ENCODE results near the gene WDR90. TPM values are rescaled to one million over a fixed set of nuclear protein-coding genes. Genes with fewer than 3 reads are reported as not detected.
A peak's percentile ranks its signal among the peaks of the same experiment; 100 is the strongest.

WDR90 gene
- total and polyA plus RNA-seq, 2 of the 13 experiments (the other 11 are each of a cell fraction or from before 2014, with no cell fraction given) = 14.9 to 28.9 TPM

DNA sequence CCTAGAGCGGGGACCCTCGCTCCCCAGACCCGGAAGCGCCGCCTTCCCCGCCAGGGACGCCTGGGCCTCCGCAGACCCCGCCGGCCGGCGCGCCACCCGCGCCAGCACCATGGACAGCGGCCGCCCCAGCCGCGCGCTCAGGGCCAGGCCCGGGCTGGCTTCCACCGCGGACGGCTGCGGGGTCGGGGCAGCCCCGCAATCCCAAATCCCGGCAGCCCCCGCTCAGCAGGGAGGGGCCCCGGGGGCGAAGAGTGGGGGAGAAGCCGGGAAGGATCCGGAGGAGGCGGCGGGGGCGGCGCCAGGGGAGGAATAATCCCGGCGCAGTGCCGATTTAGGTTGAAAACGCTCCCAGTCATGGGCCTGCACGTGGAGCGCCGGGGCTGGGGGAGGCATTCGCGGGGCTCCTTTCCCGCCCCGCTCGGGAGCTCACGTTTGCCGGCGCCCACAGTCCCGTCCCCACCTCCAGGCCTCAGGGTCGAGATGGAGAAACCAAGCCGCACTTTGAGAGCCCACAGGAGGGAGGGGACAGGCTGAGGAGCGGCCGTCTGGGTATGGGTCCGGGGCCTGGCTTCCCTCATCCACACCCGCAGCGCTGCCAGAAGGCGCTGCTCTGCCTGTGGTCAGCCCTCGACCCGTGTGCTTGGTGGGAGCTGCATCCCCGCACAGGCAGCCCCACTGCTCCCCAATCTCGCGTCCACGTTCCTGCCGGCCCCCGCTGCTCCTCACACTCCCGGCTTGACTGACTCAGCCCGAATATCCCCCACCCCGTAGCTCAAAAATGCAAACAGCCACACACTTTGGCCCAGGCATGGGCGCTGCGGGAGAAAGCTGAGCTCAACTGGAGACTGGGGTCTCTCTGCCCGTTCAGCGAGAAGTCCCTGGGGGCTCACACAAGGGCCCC, 51.8 kb downstream of the WDR90 start (continued):
- TF ChIP-seq, protein P1, sequence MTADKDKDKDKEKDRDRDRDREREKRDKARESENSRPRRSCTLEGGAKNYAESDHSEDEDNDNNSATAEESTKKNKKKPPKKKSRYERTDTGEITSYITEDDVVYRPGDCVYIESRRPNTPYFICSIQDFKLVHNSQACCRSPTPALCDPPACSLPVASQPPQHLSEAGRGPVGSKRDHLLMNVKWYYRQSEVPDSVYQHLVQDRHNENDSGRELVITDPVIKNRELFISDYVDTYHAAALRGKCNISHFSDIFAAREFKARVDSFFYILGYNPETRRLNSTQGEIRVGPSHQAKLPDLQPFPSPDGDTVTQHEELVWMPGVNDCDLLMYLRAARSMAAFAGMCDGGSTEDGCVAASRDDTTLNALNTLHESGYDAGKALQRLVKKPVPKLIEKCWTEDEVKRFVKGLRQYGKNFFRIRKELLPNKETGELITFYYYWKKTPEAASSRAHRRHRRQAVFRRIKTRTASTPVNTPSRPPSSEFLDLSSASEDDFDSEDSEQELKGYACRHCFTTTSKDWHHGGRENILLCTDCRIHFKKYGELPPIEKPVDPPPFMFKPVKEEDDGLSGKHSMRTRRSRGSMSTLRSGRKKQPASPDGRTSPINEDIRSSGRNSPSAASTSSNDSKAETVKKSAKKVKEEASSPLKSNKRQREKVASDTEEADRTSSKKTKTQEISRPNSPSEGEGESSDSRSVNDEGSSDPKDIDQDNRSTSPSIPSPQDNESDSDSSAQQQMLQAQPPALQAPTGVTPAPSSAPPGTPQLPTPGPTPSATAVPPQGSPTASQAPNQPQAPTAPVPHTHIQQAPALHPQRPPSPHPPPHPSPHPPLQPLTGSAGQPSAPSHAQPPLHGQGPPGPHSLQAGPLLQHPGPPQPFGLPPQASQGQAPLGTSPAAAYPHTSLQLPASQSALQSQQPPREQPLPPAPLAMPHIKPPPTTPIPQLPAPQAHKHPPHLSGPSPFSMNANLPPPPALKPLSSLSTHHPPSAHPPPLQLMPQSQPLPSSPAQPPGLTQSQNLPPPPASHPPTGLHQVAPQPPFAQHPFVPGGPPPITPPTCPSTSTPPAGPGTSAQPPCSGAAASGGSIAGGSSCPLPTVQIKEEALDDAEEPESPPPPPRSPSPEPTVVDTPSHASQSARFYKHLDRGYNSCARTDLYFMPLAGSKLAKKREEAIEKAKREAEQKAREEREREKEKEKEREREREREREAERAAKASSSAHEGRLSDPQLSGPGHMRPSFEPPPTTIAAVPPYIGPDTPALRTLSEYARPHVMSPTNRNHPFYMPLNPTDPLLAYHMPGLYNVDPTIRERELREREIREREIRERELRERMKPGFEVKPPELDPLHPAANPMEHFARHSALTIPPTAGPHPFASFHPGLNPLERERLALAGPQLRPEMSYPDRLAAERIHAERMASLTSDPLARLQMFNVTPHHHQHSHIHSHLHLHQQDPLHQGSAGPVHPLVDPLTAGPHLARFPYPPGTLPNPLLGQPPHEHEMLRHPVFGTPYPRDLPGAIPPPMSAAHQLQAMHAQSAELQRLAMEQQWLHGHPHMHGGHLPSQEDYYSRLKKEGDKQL (CRISPR knock-in tag; IDR thresholded peaks at IDR 0.05; ENCODE audit: low read depth) = no peak
- TF ChIP-seq CHD2 (IDR thresholded peaks at IDR 0.05; ENCODE audit: low read depth, low read length) (no peak), ZNF441 (CRISPR knock-in tag; IDR thresholded peaks at IDR 0.05; ENCODE audit: borderline replicate concordance) (peak; percentile 88), MAFG (CRISPR knock-in tag; IDR thresholded peaks at IDR 0.05) (no peak), FOXK2 (IDR thresholded peaks at IDR 0.05) (no peak), SMARCE1 (IDR thresholded peaks at IDR 0.05; ENCODE audit: borderline replicate concordance) (no peak), CAMTA2 (CRISPR knock-in tag; IDR thresholded peaks at IDR 0.05; ENCODE audit: borderline replicate concordance) (no peak), JUN (CRISPR knock-in tag; IDR thresholded peaks at IDR 0.05) (no peak), ZNF24 (IDR thresholded peaks at IDR 0.05) (no peak), ZNF333 (CRISPR knock-in tag; IDR thresholded peaks at IDR 0.05; ENCODE audit: borderline replicate concordance) (no peak), SRY (CRISPR knock-in tag; IDR thresholded peaks at IDR 0.05) (peak; percentile 86; the same call in 1 of the 2 replicates), RFX1 (IDR thresholded peaks at IDR 0.05) (no peak), ZNF382 (CRISPR knock-in tag; IDR thresholded peaks at IDR 0.05; ENCODE audit: borderline replicate concordance) (no peak), RBFOX2 (IDR thresholded peaks at IDR 0.05; ENCODE audit: low read depth, low read length) (no peak), ZFP41 (CRISPR knock-in tag; IDR thresholded peaks at IDR 0.05; ENCODE audit: borderline replicate concordance) (no peak)
- TF ChIP-seq, protein P2, sequence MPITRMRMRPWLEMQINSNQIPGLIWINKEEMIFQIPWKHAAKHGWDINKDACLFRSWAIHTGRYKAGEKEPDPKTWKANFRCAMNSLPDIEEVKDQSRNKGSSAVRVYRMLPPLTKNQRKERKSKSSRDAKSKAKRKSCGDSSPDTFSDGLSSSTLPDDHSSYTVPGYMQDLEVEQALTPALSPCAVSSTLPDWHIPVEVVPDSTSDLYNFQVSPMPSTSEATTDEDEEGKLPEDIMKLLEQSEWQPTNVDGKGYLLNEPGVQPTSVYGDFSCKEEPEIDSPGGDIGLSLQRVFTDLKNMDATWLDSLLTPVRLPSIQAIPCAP (CRISPR knock-in tag; IDR thresholded peaks at IDR 0.05; ENCODE audit: low read depth) = no peak
- TF ChIP-seq, protein P3, sequence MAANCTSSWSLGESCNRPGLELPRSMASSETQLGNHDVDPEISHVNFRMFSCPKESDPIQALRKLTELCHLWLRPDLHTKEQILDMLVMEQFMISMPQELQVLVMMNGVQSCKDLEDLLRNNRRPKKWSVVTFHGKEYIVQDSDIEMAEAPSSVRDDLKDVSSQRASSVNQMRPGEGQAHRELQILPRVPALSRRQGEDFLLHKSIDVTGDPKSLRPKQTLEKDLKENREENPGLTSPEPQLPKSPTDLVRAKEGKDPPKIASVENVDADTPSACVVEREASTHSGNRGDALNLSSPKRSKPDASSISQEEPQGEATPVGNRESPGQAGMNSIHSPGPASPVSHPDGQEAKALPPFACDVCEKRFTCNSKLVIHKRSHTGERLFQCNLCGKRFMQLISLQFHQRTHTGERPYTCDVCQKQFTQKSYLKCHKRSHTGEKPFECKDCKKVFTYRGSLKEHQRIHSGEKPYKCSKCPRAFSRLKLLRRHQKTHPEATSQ (CRISPR knock-in tag; IDR thresholded peaks at IDR 0.05; ENCODE audit: borderline replicate concordance) = no peak
- TF ChIP-seq, protein P4, sequence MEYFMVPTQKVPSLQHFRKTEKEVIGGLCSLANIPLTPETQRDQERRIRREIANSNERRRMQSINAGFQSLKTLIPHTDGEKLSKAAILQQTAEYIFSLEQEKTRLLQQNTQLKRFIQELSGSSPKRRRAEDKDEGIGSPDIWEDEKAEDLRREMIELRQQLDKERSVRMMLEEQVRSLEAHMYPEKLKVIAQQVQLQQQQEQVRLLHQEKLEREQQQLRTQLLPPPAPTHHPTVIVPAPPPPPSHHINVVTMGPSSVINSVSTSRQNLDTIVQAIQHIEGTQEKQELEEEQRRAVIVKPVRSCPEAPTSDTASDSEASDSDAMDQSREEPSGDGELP (IDR thresholded peaks at IDR 0.05; ENCODE audit: borderline replicate concordance, low read depth) = no peak
- TF ChIP-seq, protein P5, sequence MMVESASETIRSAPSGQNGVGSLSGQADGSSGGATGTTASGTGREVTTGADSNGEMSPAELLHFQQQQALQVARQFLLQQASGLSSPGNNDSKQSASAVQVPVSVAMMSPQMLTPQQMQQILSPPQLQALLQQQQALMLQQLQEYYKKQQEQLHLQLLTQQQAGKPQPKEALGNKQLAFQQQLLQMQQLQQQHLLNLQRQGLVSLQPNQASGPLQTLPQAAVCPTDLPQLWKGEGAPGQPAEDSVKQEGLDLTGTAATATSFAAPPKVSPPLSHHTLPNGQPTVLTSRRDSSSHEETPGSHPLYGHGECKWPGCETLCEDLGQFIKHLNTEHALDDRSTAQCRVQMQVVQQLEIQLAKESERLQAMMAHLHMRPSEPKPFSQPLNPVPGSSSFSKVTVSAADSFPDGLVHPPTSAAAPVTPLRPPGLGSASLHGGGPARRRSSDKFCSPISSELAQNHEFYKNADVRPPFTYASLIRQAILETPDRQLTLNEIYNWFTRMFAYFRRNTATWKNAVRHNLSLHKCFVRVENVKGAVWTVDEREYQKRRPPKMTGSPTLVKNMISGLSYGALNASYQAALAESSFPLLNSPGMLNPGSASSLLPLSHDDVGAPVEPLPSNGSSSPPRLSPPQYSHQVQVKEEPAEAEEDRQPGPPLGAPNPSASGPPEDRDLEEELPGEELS (CRISPR knock-in tag; IDR thresholded peaks at IDR 0.05) = no peak
